H1 (cell line): Measurements from ENCODE around the gene DCAF15. TPM values are rescaled to one million over a fixed set of nuclear protein-coding genes. Genes with fewer than 3 reads are reported as not detected.

Source experiments
- BACH1 ChIP-seq: IDR thresholded peaks from 2 replicates; pipeline ENCODE4 v1.6.1; 2012; ENCODE audit warnings: low read length, improper control_type of control experiment
- KDM4A ChIP-seq: IDR thresholded peaks from one replicate; pipeline ENCODE4 v1.7.1; 2012; ENCODE audit warnings: low read depth, mild to moderate bottlenecking, moderate library complexity, low read length, inconsistent platforms; ENCODE audit not compliant: severe bottlenecking
- MAFK ChIP-seq: IDR thresholded peaks from 2 replicates; pipeline ENCODE4 v1.6.1; 2012; ENCODE audit warnings: low read depth, mild to moderate bottlenecking, improper control_type of control experiment, low read length
- SIRT6 ChIP-seq: IDR thresholded peaks from one replicate; pipeline ENCODE4 v1.7.1; 2012; ENCODE audit warnings: low read length, inconsistent platforms
- SIX5 ChIP-seq: IDR thresholded peaks from 2 replicates; pipeline ENCODE4 v1.6.1; 2011; ENCODE audit warnings: mild to moderate bottlenecking, low read depth, low read length
- TAF7 ChIP-seq: optimal IDR thresholded peaks from 2 replicates; pipeline ENCODE3; 2011; ENCODE audit warnings: low read depth, mild to moderate bottlenecking, inconsistent platforms, low read length, moderate library complexity, borderline replicate concordance
- TBP ChIP-seq: IDR thresholded peaks from 2 replicates; pipeline ENCODE4 v1.6.1; 2011; ENCODE audit warnings: low read depth, low read length, improper control_type of control experiment
- ZNF274 ChIP-seq: IDR thresholded peaks from 2 replicates; pipeline ENCODE4 v1.7.0; 2012; ENCODE audit warnings: low read length, borderline replicate concordance; ENCODE audit errors: extremely low read depth
- polyA plus RNA-seq, 7 experiments: library from polyadenylated mRNA; depleted of rRNA in 3 of 7; stranded (reverse) in 5 of 7; unstranded in 2 of 7; fragments of >200 nt in 5 of 7; fragments of 200-250 nt in 2 of 7; gene quantifications; 1 replicate in 5 of 7; 2 replicates in 1 of 7; 4 replicates in 1 of 7; pipeline versions ENCODE4 v1.2.1 to v1.2.3, GENCODE V29; 2011 to 2013; ENCODE audit warnings: missing spikeins in 2 of 7, mixed read lengths in 2 of 7
- total RNA-seq: library from RNA; stranded (reverse); fragmentation: NEBNext Ultra II Directional; extraction: Animal tissue kit (Norgen Biotek cat#: 25700); gene quantifications from 2 replicates; pipeline ENCODE4 v1.2.1, GENCODE V29; 2021
- TF ChIP-seq, protein P1 (sequence below): fragments of 300-600 bp; sonication (generic); IDR thresholded peaks from 2 replicates; pipeline ENCODE4 v1.7.1; 2012; ENCODE audit warnings: low read length, moderate library complexity, mild to moderate bottlenecking, inconsistent platforms; ENCODE audit not compliant: insufficient replicate concordance

Gene DCAF15
- total and polyA plus RNA-seq, 2 of the 8 experiments (the other 6 are each of a cell fraction or from before 2014, with no cell fraction given) = 68.7 to 80.8 TPM

DNA sequence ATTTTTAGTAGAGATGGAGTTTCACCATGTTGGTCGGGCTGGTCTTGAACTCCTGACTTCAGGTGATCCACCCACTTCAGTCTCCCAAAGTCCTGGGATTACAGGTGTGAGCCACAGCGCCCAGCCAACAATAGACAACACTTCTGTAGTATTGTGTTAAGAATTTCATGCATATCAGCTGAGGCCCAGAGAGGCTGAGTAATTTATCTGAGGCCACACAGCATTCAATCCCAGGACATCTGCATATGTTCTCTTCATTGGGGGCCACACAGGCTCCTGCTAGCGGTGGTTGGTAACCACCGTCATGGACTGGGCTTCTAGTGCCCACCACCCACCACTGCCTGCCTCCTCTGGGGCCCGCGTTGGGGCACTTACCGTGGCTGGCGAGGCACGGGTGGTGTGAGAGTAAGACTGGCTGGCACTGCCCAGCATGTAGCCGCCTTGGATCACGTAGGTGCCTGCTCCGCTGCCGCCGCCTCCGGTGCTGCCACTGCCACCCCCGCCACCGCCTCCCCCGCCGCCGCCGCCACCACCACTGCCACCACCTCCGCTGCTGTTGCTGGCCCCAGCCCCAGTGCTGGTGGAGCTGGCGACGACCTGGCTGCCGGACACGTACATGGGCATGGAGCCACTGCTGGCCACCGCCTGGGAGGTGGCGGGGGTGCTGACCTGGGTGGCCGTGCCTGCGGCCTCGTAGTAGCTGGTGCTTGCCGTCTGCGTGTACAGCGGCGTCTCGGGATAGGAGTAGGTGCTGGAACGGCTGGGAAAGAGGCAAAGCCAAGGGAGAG is 20.3 kb downstream of the DCAF15 start (continued):
- TF ChIP-seq, protein P1, sequence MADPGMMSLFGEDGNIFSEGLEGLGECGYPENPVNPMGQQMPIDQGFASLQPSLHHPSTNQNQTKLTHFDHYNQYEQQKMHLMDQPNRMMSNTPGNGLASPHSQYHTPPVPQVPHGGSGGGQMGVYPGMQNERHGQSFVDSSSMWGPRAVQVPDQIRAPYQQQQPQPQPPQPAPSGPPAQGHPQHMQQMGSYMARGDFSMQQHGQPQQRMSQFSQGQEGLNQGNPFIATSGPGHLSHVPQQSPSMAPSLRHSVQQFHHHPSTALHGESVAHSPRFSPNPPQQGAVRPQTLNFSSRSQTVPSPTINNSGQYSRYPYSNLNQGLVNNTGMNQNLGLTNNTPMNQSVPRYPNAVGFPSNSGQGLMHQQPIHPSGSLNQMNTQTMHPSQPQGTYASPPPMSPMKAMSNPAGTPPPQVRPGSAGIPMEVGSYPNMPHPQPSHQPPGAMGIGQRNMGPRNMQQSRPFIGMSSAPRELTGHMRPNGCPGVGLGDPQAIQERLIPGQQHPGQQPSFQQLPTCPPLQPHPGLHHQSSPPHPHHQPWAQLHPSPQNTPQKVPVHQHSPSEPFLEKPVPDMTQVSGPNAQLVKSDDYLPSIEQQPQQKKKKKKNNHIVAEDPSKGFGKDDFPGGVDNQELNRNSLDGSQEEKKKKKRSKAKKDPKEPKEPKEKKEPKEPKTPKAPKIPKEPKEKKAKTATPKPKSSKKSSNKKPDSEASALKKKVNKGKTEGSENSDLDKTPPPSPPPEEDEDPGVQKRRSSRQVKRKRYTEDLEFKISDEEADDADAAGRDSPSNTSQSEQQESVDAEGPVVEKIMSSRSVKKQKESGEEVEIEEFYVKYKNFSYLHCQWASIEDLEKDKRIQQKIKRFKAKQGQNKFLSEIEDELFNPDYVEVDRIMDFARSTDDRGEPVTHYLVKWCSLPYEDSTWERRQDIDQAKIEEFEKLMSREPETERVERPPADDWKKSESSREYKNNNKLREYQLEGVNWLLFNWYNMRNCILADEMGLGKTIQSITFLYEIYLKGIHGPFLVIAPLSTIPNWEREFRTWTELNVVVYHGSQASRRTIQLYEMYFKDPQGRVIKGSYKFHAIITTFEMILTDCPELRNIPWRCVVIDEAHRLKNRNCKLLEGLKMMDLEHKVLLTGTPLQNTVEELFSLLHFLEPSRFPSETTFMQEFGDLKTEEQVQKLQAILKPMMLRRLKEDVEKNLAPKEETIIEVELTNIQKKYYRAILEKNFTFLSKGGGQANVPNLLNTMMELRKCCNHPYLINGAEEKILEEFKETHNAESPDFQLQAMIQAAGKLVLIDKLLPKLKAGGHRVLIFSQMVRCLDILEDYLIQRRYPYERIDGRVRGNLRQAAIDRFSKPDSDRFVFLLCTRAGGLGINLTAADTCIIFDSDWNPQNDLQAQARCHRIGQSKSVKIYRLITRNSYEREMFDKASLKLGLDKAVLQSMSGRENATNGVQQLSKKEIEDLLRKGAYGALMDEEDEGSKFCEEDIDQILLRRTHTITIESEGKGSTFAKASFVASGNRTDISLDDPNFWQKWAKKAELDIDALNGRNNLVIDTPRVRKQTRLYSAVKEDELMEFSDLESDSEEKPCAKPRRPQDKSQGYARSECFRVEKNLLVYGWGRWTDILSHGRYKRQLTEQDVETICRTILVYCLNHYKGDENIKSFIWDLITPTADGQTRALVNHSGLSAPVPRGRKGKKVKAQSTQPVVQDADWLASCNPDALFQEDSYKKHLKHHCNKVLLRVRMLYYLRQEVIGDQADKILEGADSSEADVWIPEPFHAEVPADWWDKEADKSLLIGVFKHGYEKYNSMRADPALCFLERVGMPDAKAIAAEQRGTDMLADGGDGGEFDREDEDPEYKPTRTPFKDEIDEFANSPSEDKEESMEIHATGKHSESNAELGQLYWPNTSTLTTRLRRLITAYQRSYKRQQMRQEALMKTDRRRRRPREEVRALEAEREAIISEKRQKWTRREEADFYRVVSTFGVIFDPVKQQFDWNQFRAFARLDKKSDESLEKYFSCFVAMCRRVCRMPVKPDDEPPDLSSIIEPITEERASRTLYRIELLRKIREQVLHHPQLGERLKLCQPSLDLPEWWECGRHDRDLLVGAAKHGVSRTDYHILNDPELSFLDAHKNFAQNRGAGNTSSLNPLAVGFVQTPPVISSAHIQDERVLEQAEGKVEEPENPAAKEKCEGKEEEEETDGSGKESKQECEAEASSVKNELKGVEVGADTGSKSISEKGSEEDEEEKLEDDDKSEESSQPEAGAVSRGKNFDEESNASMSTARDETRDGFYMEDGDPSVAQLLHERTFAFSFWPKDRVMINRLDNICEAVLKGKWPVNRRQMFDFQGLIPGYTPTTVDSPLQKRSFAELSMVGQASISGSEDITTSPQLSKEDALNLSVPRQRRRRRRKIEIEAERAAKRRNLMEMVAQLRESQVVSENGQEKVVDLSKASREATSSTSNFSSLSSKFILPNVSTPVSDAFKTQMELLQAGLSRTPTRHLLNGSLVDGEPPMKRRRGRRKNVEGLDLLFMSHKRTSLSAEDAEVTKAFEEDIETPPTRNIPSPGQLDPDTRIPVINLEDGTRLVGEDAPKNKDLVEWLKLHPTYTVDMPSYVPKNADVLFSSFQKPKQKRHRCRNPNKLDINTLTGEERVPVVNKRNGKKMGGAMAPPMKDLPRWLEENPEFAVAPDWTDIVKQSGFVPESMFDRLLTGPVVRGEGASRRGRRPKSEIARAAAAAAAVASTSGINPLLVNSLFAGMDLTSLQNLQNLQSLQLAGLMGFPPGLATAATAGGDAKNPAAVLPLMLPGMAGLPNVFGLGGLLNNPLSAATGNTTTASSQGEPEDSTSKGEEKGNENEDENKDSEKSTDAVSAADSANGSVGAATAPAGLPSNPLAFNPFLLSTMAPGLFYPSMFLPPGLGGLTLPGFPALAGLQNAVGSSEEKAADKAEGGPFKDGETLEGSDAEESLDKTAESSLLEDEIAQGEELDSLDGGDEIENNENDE = no peak
- TF ChIP-seq TAF7 (no peak), SIRT6 (no peak), KDM4A (no peak), MAFK (no peak), BACH1 (no peak), TBP (no peak), ZNF274 (no peak), SIX5 (no peak)
